Lower lobe of right lung (tissue), 2 donors: Measurements from ENCODE around the gene SEMA6A. TPM values are rescaled to one million over a fixed set of nuclear protein-coding genes. Genes with fewer than 3 reads are reported as not detected.
"Not testable (repeated sequence)": the region's sequence is repeated elsewhere in the genome, so short reads cannot be mapped to it uniquely, and the experiment has no call there.

Source experiments
- ATAC-seq, 2 donors: fragments of 200-7000 bp; cut with Tn5 transposase; one replicate each; pipeline ENCODE4 v1.9.1; 2020 to 2022; ENCODE audit warnings: mild to moderate bottlenecking in 2 of 2, moderate library complexity in 2 of 2
- DNase-seq: peaks from one replicate; pipeline ENCODE4 v3.0.0-alpha.2; 2020
- H3K27ac ChIP-seq: fragments of 200-600 bp; one replicate; pipeline ENCODE4 v1.8.0; 2022
- H3K27me3 ChIP-seq: fragments of 200-600 bp; one replicate; pipeline ENCODE4 v1.8.0; 2022; ENCODE audit warnings: low read depth
- H3K36me3 ChIP-seq: fragments of 200-600 bp; one replicate; pipeline ENCODE4 v1.8.0; 2022; ENCODE audit warnings: mild to moderate bottlenecking
- H3K4me1 ChIP-seq: fragments of 200-600 bp; one replicate; pipeline ENCODE4 v1.8.0; 2022
- H3K4me3 ChIP-seq: fragments of 200-600 bp; one replicate; pipeline ENCODE4 v1.8.0; 2022; ENCODE audit warnings: mild to moderate bottlenecking
- H3K9me3 ChIP-seq: fragments of 200-600 bp; one replicate; pipeline ENCODE4 v1.8.0; 2022
- intact Hi-C: fragments of 100-400 bp; cut with DNase I; formaldehyde crosslinking; loops from one replicate; pipeline ENCODE4 v1.11.0; 2022
- total RNA-seq: library from RNA; stranded (reverse); fragmentation: NEBNext Ultra II Directional; extraction: Animal tissue kit (Norgen Biotek cat#: 25700); gene quantifications from one replicate; pipeline ENCODE4 v1.2.1, GENCODE V29; 2021
- TF ChIP-seq, protein P1 (sequence below): fragments of 200-600 bp; IDR thresholded peaks from one replicate; pipeline ENCODE4 v1.8.0; 2022; ENCODE audit warnings: antibody characterized with exemption, mild to moderate bottlenecking
- donor health status: DM: no; HTN: yes; CAD: no; lungs with severe emphysema.

SEMA6A gene
- total RNA-seq, 1 donor from 2014 or later, result 44.3 TPM

DNA sequence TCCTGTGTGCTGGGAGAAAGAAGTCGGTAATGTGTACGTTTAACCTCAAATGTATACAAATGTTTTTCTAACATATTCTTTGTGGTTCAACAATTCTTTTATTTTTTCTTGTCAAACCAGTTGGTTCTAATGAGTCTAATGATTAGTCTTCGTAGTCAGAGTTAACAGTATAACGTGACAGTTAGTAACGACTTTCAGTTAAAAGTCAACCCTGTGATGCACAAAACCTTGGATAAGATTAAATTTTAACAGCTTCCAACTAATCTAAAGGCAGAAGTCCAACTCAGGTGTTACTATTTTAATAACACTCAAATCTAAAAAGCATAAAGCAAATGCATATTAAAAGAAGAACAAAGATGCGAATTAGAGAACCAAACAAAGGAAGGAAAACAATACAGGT, 47.0 kb downstream of the SEMA6A start:
- TF ChIP-seq, protein P1, sequence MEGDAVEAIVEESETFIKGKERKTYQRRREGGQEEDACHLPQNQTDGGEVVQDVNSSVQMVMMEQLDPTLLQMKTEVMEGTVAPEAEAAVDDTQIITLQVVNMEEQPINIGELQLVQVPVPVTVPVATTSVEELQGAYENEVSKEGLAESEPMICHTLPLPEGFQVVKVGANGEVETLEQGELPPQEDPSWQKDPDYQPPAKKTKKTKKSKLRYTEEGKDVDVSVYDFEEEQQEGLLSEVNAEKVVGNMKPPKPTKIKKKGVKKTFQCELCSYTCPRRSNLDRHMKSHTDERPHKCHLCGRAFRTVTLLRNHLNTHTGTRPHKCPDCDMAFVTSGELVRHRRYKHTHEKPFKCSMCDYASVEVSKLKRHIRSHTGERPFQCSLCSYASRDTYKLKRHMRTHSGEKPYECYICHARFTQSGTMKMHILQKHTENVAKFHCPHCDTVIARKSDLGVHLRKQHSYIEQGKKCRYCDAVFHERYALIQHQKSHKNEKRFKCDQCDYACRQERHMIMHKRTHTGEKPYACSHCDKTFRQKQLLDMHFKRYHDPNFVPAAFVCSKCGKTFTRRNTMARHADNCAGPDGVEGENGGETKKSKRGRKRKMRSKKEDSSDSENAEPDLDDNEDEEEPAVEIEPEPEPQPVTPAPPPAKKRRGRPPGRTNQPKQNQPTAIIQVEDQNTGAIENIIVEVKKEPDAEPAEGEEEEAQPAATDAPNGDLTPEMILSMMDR, result no peak
- Histone ChIP-seq H3K4me1 (no peaks in the 10 kb centered on the region), H3K9me3 (no peaks in the 10 kb centered on the region), H3K36me3 (no peaks in the 10 kb centered on the region), H3K4me3 (no peak overlapping the region), H3K27ac (no peak overlapping the region), H3K27me3 (no peaks in the 10 kb centered on the region)
- intact Hi-C loops, result no loop called here
- ATAC-seq (no peak), DNase-seq (no peak)

- H3K4me3 ChIP-seq, result no peak overlapping the region
- no peaks in the 10 kb centered on the region for H3K9me3 ChIP-seq
- intact Hi-C loops, result no loop called here
- DNase-seq (no peak), ATAC-seq (no peak)
- TF ChIP-seq, protein P1, result no peak
- H3K4me1 ChIP-seq, result no peaks in the 10 kb centered on the region
- H3K27ac ChIP-seq, result no peak overlapping the region
- no peaks in the 10 kb centered on the region for H3K27me3 ChIP-seq
- no peaks in the 10 kb centered on the region for H3K36me3 ChIP-seq
Observed at GRCh38 chr5:116525674-116526073, 48.9 kb downstream of the SEMA6A start.

- H3K27ac ChIP-seq, result no peak overlapping the region
- H3K27me3 ChIP-seq, result no peaks in the 10 kb centered on the region
- TF ChIP-seq, protein P1, result no peak
- H3K4me1 ChIP-seq, result no peaks in the 10 kb centered on the region
- H3K4me3 ChIP-seq, result no peak overlapping the region
- DNase-seq (no peak), ATAC-seq (no peak)
- no peaks in the 10 kb centered on the region for H3K9me3 ChIP-seq
- intact Hi-C loops, result no loop called here
- no peaks in the 10 kb centered on the region for H3K36me3 ChIP-seq
Observed at GRCh38 chr5:116524966-116525365, 49.7 kb downstream of the SEMA6A start.

DNA sequence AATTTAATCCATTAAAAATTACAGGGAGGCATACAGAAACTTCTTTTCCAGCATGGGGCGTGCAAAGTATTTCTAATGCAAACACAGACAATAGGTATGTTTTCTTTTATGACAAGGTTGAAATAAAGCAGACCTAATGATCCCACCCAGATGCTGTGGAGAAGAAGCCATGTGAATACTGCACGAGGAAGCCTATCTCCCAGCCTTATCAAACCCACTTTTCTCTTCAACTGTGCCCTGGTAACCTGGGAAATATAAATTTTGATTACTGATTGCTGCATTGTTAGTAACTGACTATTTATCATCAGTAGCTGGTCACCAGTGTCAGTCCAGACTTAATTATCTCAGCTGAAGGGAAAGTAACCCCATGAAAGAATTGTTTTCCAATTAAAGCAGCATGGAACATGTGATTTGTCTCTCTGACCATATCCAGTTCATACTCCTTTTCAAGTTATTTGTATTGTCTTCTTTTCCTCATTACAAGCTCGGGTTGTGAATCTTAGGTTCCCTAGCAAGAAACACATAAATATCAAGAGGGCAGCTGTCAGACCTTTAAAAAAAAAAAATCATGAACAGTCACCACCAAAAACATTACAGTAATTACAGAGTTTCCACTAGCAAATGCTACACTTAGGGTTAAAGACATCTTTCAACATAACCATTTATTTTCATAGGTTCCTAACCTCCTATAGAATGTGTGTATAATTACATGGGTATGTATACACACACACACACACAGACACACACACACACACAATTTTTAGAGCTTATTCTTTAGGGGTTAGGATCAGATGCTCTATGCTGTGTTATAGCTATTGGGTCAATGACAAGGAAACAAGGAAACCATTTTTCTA, 50.3 kb downstream of the SEMA6A start:
- no peak overlapping the region for H3K27ac ChIP-seq
- H3K9me3 ChIP-seq, result no peaks in the 10 kb centered on the region
- intact Hi-C loops, result no loop called here
- TF ChIP-seq, protein P1, result no peak
- DNase-seq (no peak), ATAC-seq (no peak)
- H3K27me3 ChIP-seq, result no peaks in the 10 kb centered on the region
- H3K4me3 ChIP-seq, result no peak overlapping the region
- H3K4me1 ChIP-seq, result no peaks in the 10 kb centered on the region
- H3K36me3 ChIP-seq, result no peaks in the 10 kb centered on the region

DNA sequence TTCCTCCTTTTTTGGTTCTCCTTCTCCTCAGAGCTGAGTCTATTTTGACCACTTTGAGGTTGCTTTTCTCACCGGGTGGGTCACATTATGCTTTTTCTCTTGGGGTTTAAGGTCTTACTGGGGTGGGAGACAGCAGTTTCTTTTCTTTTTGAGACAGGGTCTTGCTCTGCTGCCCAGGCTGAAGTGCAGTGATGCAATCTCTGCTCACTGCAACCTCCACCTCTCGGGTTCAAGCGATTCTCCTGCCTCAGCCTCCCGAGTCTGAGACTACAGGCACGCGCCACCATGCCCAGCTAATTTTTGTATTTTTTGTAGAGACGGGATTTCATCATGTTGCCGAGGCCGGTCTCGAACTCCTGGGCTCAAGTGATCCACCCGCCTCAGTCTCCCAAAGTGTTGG, 51.4 kb downstream of the SEMA6A start:
- H3K4me3 ChIP-seq, H3K27ac ChIP-seq, H3K9me3 ChIP-seq, H3K4me1 ChIP-seq, H3K27me3 ChIP-seq, H3K36me3 ChIP-seq, DNase-seq, ATAC-seq, intact Hi-C loops: not testable (repeated sequence)

DNA sequence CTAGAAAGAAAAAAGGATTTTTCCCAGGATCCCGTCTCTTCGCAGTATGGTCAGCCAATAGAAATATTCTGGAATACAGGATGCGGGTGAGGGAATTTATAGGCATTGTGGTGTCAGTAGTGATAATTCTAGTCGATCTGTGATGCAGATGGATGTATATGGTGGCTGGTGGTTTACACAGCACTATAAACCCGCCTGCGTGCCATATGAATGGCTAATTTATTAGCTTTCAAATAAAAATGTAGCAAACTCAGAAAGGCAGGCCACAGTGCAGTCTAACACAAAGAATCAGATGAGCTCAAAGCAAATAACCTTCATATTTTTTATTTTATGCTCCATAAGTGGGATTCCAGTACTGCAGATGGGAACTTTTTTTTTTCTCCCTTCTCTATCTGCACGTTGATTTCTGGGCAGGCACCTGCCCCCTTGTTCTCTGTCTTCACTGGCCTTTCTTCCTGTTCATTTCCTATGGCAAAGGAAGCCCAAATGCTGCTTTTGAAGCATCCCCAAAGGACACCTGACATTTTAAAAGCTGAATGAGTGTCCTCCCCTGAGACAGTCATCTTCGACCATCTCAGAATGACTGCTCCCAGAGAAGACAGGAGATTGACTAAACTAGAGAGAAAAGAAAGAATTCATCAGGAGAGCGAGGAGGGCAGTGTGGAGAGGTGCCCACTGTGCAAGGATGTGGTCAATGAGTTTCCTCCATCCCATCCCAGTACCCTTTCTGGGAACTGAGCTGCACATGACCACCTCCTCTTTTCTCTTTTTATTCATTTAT, 52.1 kb downstream of the SEMA6A start:
- Histone ChIP-seq H3K27me3 (no peaks in the 10 kb centered on the region), H3K9me3 (no peaks in the 10 kb centered on the region), H3K4me1 (peaks cover 8% of the 10 kb centered on the region), H3K27ac (no peak overlapping the region), H3K36me3 (no peaks in the 10 kb centered on the region), H3K4me3 (no peak overlapping the region)
- TF ChIP-seq, protein P1, result no peak
- ATAC-seq, result no peak
- no peak for DNase-seq
- intact Hi-C loops, result no loop called here
